Duodenal mucosa (tissue), 2 donors: ENCODE data around the gene RBM34.
"Not testable (repeated sequence)": the region's sequence is repeated elsewhere in the genome, so short reads cannot be mapped to it uniquely, and the experiment has no call there.

ENCODE experiments used
- H3K27ac ChIP-seq: one replicate; pipeline ENCODE4 v1.7.0; 2013; ENCODE audit warnings: low read depth, low read length
- H3K27me3 ChIP-seq, 2 donors: one replicate each; pipeline ENCODE4 v1.7.0; 2013; ENCODE audit warnings: low read length in 2 of 2, control low read depth in 1 of 2; ENCODE audit not compliant: insufficient read depth in 2 of 2, control insufficient read depth in 1 of 2
- H3K36me3 ChIP-seq, 2 donors: one replicate each; pipeline ENCODE4 v1.7.0; 2013; ENCODE audit warnings: low read length in 2 of 2, control low read depth in 1 of 2; ENCODE audit not compliant: insufficient read depth in 2 of 2, control insufficient read depth in 1 of 2
- H3K4me1 ChIP-seq, 2 donors: one replicate each; pipeline ENCODE4 v1.7.0; 2013; ENCODE audit warnings: low read length in 2 of 2, control low read depth in 1 of 2; ENCODE audit not compliant: insufficient read depth in 2 of 2, control insufficient read depth in 1 of 2
- H3K4me3 ChIP-seq, 2 donors: one replicate each; pipeline ENCODE4 v1.7.0; 2013; ENCODE audit warnings: low read length in 2 of 2, low read depth in 1 of 2
- H3K9ac ChIP-seq, 2 donors: one replicate each; pipeline ENCODE4 v1.7.0; 2013; ENCODE audit warnings: low read length in 2 of 2, low read depth in 1 of 2
- H3K9me3 ChIP-seq, 2 donors: one replicate each; pipeline ENCODE4 v1.7.0; 2013; ENCODE audit warnings: low read length in 2 of 2, control low read depth in 1 of 2; ENCODE audit not compliant: control insufficient read depth in 1 of 2

Gene RBM34

GRCh38 chr1:235093696-235094592 is 67.1 kb downstream of the RBM34 start:
- Histone ChIP-seq H3K9ac (no peak overlapping the region), H3K9me3 (no peaks in the 10 kb centered on the region), H3K36me3 (no peaks in the 10 kb centered on the region), H3K27me3 (no peaks in the 10 kb centered on the region), H3K27ac (no peak overlapping the region), H3K4me3 (peak overlapping the region; percentile 48 to 52), H3K4me1 (peaks cover 9 to 11% of the 10 kb centered on the region in 2 donors)

GRCh38 chr1:235093013-235093695 is 67.9 kb downstream of the RBM34 start:
- Histone ChIP-seq H3K4me1 (peaks cover 9 to 11% of the 10 kb centered on the region in 2 donors), H3K4me3 (peak overlapping the region; percentile 48 to 52), H3K27ac (no peak overlapping the region)

GRCh38 chr1:235092415-235092814 is 68.6 kb downstream of the RBM34 start:
- not testable (repeated sequence) for H3K9ac ChIP-seq, H3K36me3 ChIP-seq, H3K9me3 ChIP-seq, H3K27me3 ChIP-seq, H3K27ac ChIP-seq, H3K4me3 ChIP-seq
- H3K4me1 ChIP-seq: peaks cover 9 to 11% of the 10 kb centered on the region in 2 donors

More at GRCh38 chr1:235093013-235093695, 67.9 kb downstream of the RBM34 start:
- Histone ChIP-seq H3K36me3 (no peaks in the 10 kb centered on the region), H3K9ac (peak overlapping the region; percentile 41 to 51), H3K27me3 (no peaks in the 10 kb centered on the region), H3K9me3 (no peaks in the 10 kb centered on the region)

GRCh38 chr1:235092045-235092406 is 69.0 kb downstream of the RBM34 start:
- H3K9me3 ChIP-seq, H3K27ac ChIP-seq, H3K9ac ChIP-seq, H3K27me3 ChIP-seq, H3K4me3 ChIP-seq, H3K36me3 ChIP-seq: not testable (repeated sequence)
- H3K4me1 ChIP-seq: peaks cover 9 to 11% of the 10 kb centered on the region in 2 donors

- H3K27me3 ChIP-seq, H3K4me3 ChIP-seq, H3K27ac ChIP-seq, H3K9me3 ChIP-seq, H3K36me3 ChIP-seq, H3K9ac ChIP-seq: not testable (repeated sequence)
- peaks cover 9 to 11% of the 10 kb centered on the region in 2 donors for H3K4me1 ChIP-seq
Observed at GRCh38 chr1:235091319-235092044, 69.6 kb downstream of the RBM34 start.

- no peak overlapping the region for H3K9ac ChIP-seq
Observed at GRCh38 chr1:235090406-235091069, 70.5 kb downstream of the RBM34 start.

GRCh38 chr1:235088907-235089306 is 72.1 kb downstream of the RBM34 start:
- no peak overlapping the region for H3K9ac ChIP-seq
- no peak overlapping the region for H3K4me3 ChIP-seq
- no peaks in the 10 kb centered on the region for H3K9me3 ChIP-seq
- no peaks in the 10 kb centered on the region for H3K27me3 ChIP-seq
- H3K36me3 ChIP-seq: no peaks in the 10 kb centered on the region
- peaks cover 12 to 14% of the 10 kb centered on the region in 2 donors for H3K4me1 ChIP-seq
- H3K27ac ChIP-seq: no peak overlapping the region

More at GRCh38 chr1:235090406-235091069, 70.5 kb downstream of the RBM34 start:
- H3K9me3 ChIP-seq: no peaks in the 10 kb centered on the region
- peaks cover 9 to 11% of the 10 kb centered on the region in 2 donors for H3K4me1 ChIP-seq
- H3K27ac ChIP-seq: no peak overlapping the region
- no peaks in the 10 kb centered on the region for H3K27me3 ChIP-seq
- no peaks in the 10 kb centered on the region for H3K36me3 ChIP-seq
- no peak overlapping the region for H3K4me3 ChIP-seq

GRCh38 chr1:235088430-235088829 is 72.6 kb downstream of the RBM34 start:
- Histone ChIP-seq H3K9ac (no peak overlapping the region), H3K4me1 (peaks cover 14% of the 10 kb centered on the region in 2 donors), H3K27ac (no peak overlapping the region), H3K4me3 (no peak overlapping the region), H3K9me3 (no peaks in the 10 kb centered on the region), H3K36me3 (no peaks in the 10 kb centered on the region), H3K27me3 (no peaks in the 10 kb centered on the region)

- H3K36me3 ChIP-seq: no peaks in the 10 kb centered on the region
- H3K4me1 ChIP-seq: peaks cover 14% of the 10 kb centered on the region in 2 donors
- H3K27ac ChIP-seq: no peak overlapping the region
- H3K9ac ChIP-seq: no peak overlapping the region
- H3K9me3 ChIP-seq: no peaks in the 10 kb centered on the region
- H3K4me3 ChIP-seq: no peak overlapping the region
- no peaks in the 10 kb centered on the region for H3K27me3 ChIP-seq
Observed at GRCh38 chr1:235087906-235088305, 73.1 kb downstream of the RBM34 start.
